Kidney tubule cell (primary cell): ENCODE measurements around the gene MME.

Experiments used
- DNase-seq: peaks from one replicate; pipeline ENCODE4 v3.0.0-alpha.2; 2018; ENCODE audit warnings: low spot score

Gene MME

DNA sequence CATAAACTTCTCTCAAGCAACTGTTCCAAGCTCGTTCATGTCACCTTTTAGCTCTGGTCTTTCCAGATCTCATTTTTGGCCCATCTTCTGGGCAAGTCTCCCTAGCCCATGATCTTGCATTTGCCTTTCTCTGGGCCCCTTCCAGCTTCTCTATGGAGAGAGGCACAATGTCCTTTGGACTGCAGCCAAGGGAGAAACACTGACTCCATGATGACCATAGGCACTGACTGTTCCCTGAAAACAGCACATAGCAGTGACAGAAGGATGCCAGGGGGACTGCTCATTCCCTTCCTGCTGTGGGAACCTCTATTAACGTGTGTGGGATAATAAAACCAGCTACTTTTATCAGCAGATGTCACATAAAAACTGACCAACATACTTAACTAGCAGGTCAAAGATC is 153.1 kb downstream of the MME start:
- peak; percentile 85 for DNase-seq
